ENCODE measurements around the gene BRD1.

DNA sequence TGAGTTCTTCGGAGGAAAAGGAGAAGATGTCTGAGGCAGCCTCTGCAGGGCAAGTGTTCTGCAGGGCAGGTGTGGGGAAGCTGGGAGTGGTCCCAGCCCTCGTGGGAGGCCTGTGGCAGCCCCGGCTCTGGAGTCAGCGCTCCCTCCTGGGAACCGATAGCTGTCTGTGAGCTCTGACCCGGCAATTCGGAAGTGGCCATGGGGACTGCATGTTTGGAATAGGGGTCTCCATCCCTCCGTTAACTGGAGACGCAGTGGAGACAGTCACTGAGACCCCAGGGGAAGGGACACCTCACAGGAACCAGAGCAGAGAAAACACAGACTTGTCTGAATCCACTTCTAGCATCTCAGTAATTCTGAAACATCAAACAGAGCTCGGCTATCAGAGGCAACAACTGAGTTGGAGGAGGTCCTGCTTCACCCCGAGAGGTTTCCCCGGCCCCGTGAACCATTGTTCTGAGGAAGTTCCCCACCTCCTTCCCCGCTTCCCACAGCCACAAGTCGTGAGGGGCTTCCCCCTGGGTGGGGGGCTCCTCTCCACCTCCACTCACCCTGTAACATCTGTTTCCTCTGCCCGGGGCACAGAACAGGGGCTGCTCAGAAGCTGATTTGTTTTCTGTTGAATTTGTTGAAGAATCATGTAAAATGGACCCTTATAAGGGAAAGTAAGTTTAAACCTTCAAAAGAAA, 99.6 kb downstream of the BRD1 start:
- no peak for TF ChIP-seq EP300 (IDR thresholded peaks at IDR 0.05; ENCODE audit: low read depth)
- TF ChIP-seq, protein P1, sequence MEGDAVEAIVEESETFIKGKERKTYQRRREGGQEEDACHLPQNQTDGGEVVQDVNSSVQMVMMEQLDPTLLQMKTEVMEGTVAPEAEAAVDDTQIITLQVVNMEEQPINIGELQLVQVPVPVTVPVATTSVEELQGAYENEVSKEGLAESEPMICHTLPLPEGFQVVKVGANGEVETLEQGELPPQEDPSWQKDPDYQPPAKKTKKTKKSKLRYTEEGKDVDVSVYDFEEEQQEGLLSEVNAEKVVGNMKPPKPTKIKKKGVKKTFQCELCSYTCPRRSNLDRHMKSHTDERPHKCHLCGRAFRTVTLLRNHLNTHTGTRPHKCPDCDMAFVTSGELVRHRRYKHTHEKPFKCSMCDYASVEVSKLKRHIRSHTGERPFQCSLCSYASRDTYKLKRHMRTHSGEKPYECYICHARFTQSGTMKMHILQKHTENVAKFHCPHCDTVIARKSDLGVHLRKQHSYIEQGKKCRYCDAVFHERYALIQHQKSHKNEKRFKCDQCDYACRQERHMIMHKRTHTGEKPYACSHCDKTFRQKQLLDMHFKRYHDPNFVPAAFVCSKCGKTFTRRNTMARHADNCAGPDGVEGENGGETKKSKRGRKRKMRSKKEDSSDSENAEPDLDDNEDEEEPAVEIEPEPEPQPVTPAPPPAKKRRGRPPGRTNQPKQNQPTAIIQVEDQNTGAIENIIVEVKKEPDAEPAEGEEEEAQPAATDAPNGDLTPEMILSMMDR (IDR thresholded peaks at IDR 0.05): no peak

Data from transverse colon (tissue), 3 donors.